Stimulated activated CD8-positive, alpha-beta memory T cell treated with anti-CD3 and anti-CD28 coated beads, Interleukin-4, amount 100 ng/mL, for 48 hours (primary cell): Measurements from ENCODE around the gene STARD3.
"Not testable (repeated sequence)": the region's sequence is repeated elsewhere in the genome, so short reads cannot be mapped to it uniquely, and the experiment has no call there.

Experiments
- DNase-seq: peaks from one replicate; pipeline ENCODE4 v3.0.0-alpha.2; 2020

The STARD3 gene

GRCh38 chr17:39699818-39700147 is 62.8 kb downstream of the STARD3 start, which contains the start of gene ERBB2:
Gene ERBB2 (plus strand): TSS chr17:39700064. CDS start chr17:39700239, 175 bp downstream.
- DNase-seq = no peak

GRCh38 chr17:39700148-39700987 is 63.4 kb downstream of the STARD3 start:
- no peak for DNase-seq

GRCh38 chr17:39701012-39701783 is 64.3 kb downstream of the STARD3 start:
- DNase-seq = no peak

GRCh38 chr17:39701784-39702422 is 65.0 kb downstream of the STARD3 start:
- no peak for DNase-seq

- DNase-seq = no peak
These were observed 66.3 kb downstream of the STARD3 start for GRCh38 chr17:39702901-39703893.

- DNase-seq = no peak
These were observed 67.0 kb downstream of the STARD3 start for GRCh38 chr17:39703913-39704312.

GRCh38 chr17:39704821-39705551 is 68.0 kb downstream of the STARD3 start:
- DNase-seq = no peak

- no peak for DNase-seq
These were observed 68.9 kb downstream of the STARD3 start for GRCh38 chr17:39705786-39706348.

- DNase-seq = no peak
These were observed 69.4 kb downstream of the STARD3 start for GRCh38 chr17:39706383-39706782.

- no peak for DNase-seq
These were observed 70.0 kb downstream of the STARD3 start for GRCh38 chr17:39706921-39707337.

GRCh38 chr17:39709319-39709997 is 72.5 kb downstream of the STARD3 start:
- DNase-seq = no peak

- no peak for DNase-seq
These were observed 73.3 kb downstream of the STARD3 start for GRCh38 chr17:39709998-39710964.

- not testable (repeated sequence) for DNase-seq
These were observed 74.1 kb downstream of the STARD3 start for GRCh38 chr17:39711071-39711470.

GRCh38 chr17:39711851-39712250 is 74.9 kb downstream of the STARD3 start:
- DNase-seq = no peak
